Astrocyte of the cerebellum (primary cell): Measurements from ENCODE around the gene COL4A2.
"Not testable (repeated sequence)": the region's sequence is repeated elsewhere in the genome, so short reads cannot be mapped to it uniquely, and the experiment has no call there.

Experiments
- DNase-seq: peaks from one replicate; pipeline ENCODE4 v3.0.0-alpha.2; 2011; ENCODE audit warnings: low read depth
- H3K4me3 ChIP-seq: 2 replicates; pipeline ENCODE4 v1.5.1; 2011; ENCODE audit warnings: mild to moderate bottlenecking, low read depth, low read length, moderate library complexity
- CTCF ChIP-seq: IDR thresholded peaks from 2 replicates; pipeline ENCODE4 v1.5.1; 2012; ENCODE audit warnings: low read length, low read depth, moderate library complexity, mild to moderate bottlenecking; ENCODE audit errors: missing control alignments
- in situ Hi-C: cut with HindIII; loops from 2 replicates; pipeline ENCODE4 v1.10.0; 2017; ENCODE audit warnings: low sequenced_read_pairs

COL4A2 gene

GRCh38 chr13:110318920-110319319 lies 11.8 kb downstream of the COL4A2 start:
- no peak overlapping the region for H3K4me3 ChIP-seq
- in situ Hi-C loops = no loop called here
- no peak for TF ChIP-seq CTCF
- no peak for DNase-seq

- no peak for DNase-seq
- TF ChIP-seq CTCF = no peak
- in situ Hi-C loops = no loop called here
- no peak overlapping the region for H3K4me3 ChIP-seq
Observed at GRCh38 chr13:110319397-110319773, 12.3 kb downstream of the COL4A2 start.

GRCh38 chr13:110319774-110320509 lies 12.9 kb downstream of the COL4A2 start:
- DNase-seq = peak; percentile 68
- in situ Hi-C loops = no loop called here

GRCh38 chr13:110320645-110321044 lies 13.6 kb downstream of the COL4A2 start:
- TF ChIP-seq CTCF = no peak
- in situ Hi-C loops = no loop called here
- DNase-seq = no peak
- H3K4me3 ChIP-seq = no peak overlapping the region

More at GRCh38 chr13:110319774-110320509, 12.9 kb downstream of the COL4A2 start:
- H3K4me3 ChIP-seq = no peak overlapping the region
- no peak for TF ChIP-seq CTCF

- H3K4me3 ChIP-seq, DNase-seq, in situ Hi-C loops: not testable (repeated sequence)
Observed at GRCh38 chr13:110321573-110321972, 14.5 kb downstream of the COL4A2 start.

- TF ChIP-seq CTCF = no peak
- DNase-seq = no peak
- no peak overlapping the region for H3K4me3 ChIP-seq
- in situ Hi-C loops = no loop called here
Observed at GRCh38 chr13:110322126-110322827, 15.2 kb downstream of the COL4A2 start.

DNA sequence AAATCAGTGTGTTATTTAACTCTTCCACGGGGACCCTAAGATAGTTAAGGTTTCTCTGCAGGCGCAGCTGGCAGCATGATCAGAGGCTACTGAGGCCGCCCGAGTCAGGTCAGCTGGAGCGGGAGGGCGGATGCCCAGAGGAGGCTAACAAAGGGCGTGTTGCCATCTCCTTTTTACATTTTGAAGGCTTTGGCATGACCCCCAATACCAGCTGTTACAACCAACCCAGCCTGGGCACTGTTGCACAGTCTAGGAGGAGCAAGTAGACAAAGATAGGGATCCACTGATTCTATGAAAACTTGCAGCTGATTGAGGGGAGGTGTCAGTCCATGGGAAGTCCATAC lies 15.7 kb downstream of the COL4A2 start:
- no peak overlapping the region for H3K4me3 ChIP-seq
- no peak for TF ChIP-seq CTCF
- in situ Hi-C loops = no loop called here
- DNase-seq = no peak
